GM12892 (cell line): Measurements from ENCODE around the gene PGA4.

ENCODE experiments used
- POLR2A ChIP-seq: IDR thresholded peaks from 2 replicates; pipeline ENCODE4 v1.6.1; 2011; ENCODE audit warnings: low read depth, low read length, control low read depth
- POLR2AphosphoS5 ChIP-seq: IDR thresholded peaks from 2 replicates; pipeline ENCODE4 v1.6.1; 2011; ENCODE audit warnings: low read depth, low read length, control low read depth

DNA sequence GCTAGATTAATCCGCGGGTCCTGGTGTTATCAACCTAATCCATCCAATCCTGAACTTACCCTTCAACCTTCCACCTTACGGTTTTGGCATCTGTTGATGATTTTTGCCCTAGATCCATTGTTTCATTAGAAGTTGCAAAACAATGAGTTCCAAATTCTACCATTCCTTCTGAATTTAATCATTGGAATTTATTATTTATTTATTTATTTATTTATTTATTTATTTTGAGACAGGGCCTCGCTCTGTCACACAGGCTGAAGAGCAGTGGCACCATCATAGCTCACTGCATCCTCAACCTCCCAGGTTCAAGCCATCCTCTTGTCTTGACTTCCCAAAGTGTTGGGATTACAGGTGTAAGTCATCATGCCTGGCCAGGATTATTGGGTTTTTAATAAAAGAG lies 40.7 kb upstream of the PGA4 start:
- TF ChIP-seq POLR2AphosphoS5 (no peak), POLR2A (no peak)
